Measurements from ENCODE around the gene BACH2. TPM values are rescaled to one million over a fixed set of nuclear protein-coding genes. Genes with fewer than 3 reads are reported as not detected.

BACH2 gene
- total and polyA plus RNA-seq, 2 of the 8 experiments (the other 6 are each of a cell fraction or from before 2014, with no cell fraction given), result 1.9 to 5.9 TPM

GRCh38 chr6:90048206-90048967 is 248.3 kb downstream of the BACH2 start (continued):
- TF ChIP-seq HDAC6 (IDR thresholded peaks at IDR 0.05; ENCODE audit: low read depth, low read length) (no peak), SP4 (IDR thresholded peaks at IDR 0.05; ENCODE audit: low read length) (no peak)
